KMS-11 (cell line): ENCODE data around the gene ENTPD2.

Source experiments
- H2AFZ ChIP-seq: fragments of 200-600 bp; sonication (generic); 2 replicates; pipeline ENCODE4 v1.6.1; 2016; ENCODE audit warnings: antibody characterized with exemption, mixed run types, low read depth
- H3K27ac ChIP-seq: fragments of 200-600 bp; sonication (generic); 2 replicates; pipeline ENCODE4 v1.6.1; 2016; ENCODE audit warnings: mild to moderate bottlenecking, mixed run types
- H3K27me3 ChIP-seq: fragments of 200-600 bp; sonication (generic); 2 replicates; pipeline ENCODE4 v1.6.1; 2017; ENCODE audit warnings: mild to moderate bottlenecking, low read depth, mixed run types, moderate library complexity; ENCODE audit not compliant: insufficient read depth
- H3K36me3 ChIP-seq: fragments of 200-600 bp; sonication (generic); 2 replicates; pipeline ENCODE4 v1.6.1; 2017; ENCODE audit warnings: mild to moderate bottlenecking, mixed run types; ENCODE audit not compliant: insufficient read depth
- H3K4me1 ChIP-seq: fragments of 200-600 bp; sonication (generic); 2 replicates; pipeline ENCODE4 v1.6.1; 2016; ENCODE audit warnings: mild to moderate bottlenecking, low read depth, mixed run types; ENCODE audit not compliant: poor library complexity, severe bottlenecking
- H3K4me2 ChIP-seq: fragments of 200-600 bp; sonication (generic); 2 replicates; pipeline ENCODE4 v1.7.0; 2016; ENCODE audit warnings: mild to moderate bottlenecking, mixed run types
- H3K4me3 ChIP-seq: fragments of 200-600 bp; sonication (generic); IDR thresholded peaks from 2 replicates; pipeline ENCODE4 v1.6.1; 2017; ENCODE audit warnings: low read depth, low read length, mixed read lengths; ENCODE audit not compliant: insufficient read depth
- H3K79me2 ChIP-seq: fragments of 200-600 bp; sonication (generic); 2 replicates; pipeline ENCODE4 v1.6.1; 2016; ENCODE audit warnings: low read depth, mixed run types; ENCODE audit not compliant: insufficient read depth
- H3K9ac ChIP-seq: fragments of 200-600 bp; sonication (generic); 2 replicates; pipeline ENCODE4 v1.6.1; 2016; ENCODE audit warnings: mild to moderate bottlenecking, mixed run types
- H4K20me1 ChIP-seq: fragments of 200-600 bp; sonication (generic); 2 replicates; pipeline ENCODE4 v1.6.1; 2016; ENCODE audit warnings: mild to moderate bottlenecking, mixed run types; ENCODE audit not compliant: insufficient read depth
- CTCF ChIP-seq: fragments of 200-600 bp; sonication (generic); conservative IDR thresholded peaks from 2 replicates; pipeline ENCODE4 v1.6.1; 2017; ENCODE audit warnings: low read depth, mild to moderate bottlenecking, antibody characterized with exemption, low read length, moderate library complexity, mixed read lengths

ENTPD2 gene

GRCh38 chr9:137038916-137039315 is 14.9 kb downstream of the ENTPD2 start:
- Histone ChIP-seq H3K36me3 (no peaks in the 10 kb centered on the region), H3K27me3 (peaks cover 72% of the 10 kb centered on the region), H3K4me3 (no peak overlapping the region), H3K4me2 (no peak overlapping the region), H2AFZ (no peak overlapping the region), H4K20me1 (no peaks in the 10 kb centered on the region), H3K27ac (no peak overlapping the region), H3K4me1 (peaks cover 13% of the 10 kb centered on the region), H3K79me2 (no peaks in the 10 kb centered on the region), H3K9ac (no peak overlapping the region)
- TF ChIP-seq CTCF, result no peak

GRCh38 chr9:137037483-137037882 is 16.4 kb downstream of the ENTPD2 start:
- no peak for TF ChIP-seq CTCF
- Histone ChIP-seq H3K4me1 (peaks cover 16% of the 10 kb centered on the region), H2AFZ (no peak overlapping the region), H3K79me2 (no peaks in the 10 kb centered on the region), H3K27ac (no peak overlapping the region), H3K4me3 (no peak overlapping the region), H3K9ac (no peak overlapping the region), H3K36me3 (no peaks in the 10 kb centered on the region), H3K27me3 (peaks cover 58% of the 10 kb centered on the region), H3K4me2 (no peak overlapping the region), H4K20me1 (no peaks in the 10 kb centered on the region)

- no peak overlapping the region for H3K4me3 ChIP-seq
- H2AFZ ChIP-seq, result no peak overlapping the region
- H4K20me1 ChIP-seq, result no peaks in the 10 kb centered on the region
- no peak overlapping the region for H3K27ac ChIP-seq
- no peaks in the 10 kb centered on the region for H3K36me3 ChIP-seq
- H3K27me3 ChIP-seq, result peaks cover 54% of the 10 kb centered on the region
- no peak overlapping the region for H3K9ac ChIP-seq
- peaks cover 16% of the 10 kb centered on the region for H3K4me1 ChIP-seq
- no peaks in the 10 kb centered on the region for H3K79me2 ChIP-seq
- no peak for TF ChIP-seq CTCF
- H3K4me2 ChIP-seq, result no peak overlapping the region
Observed at GRCh38 chr9:137037035-137037434, 16.8 kb downstream of the ENTPD2 start.

GRCh38 chr9:137035937-137036336 is 17.9 kb downstream of the ENTPD2 start:
- no peak overlapping the region for H3K4me2 ChIP-seq
- H3K79me2 ChIP-seq, result no peaks in the 10 kb centered on the region
- no peak for TF ChIP-seq CTCF
- H3K4me3 ChIP-seq, result no peak overlapping the region
- H3K4me1 ChIP-seq, result peaks cover 18% of the 10 kb centered on the region
- no peak overlapping the region for H3K27ac ChIP-seq
- no peaks in the 10 kb centered on the region for H3K36me3 ChIP-seq
- H3K27me3 ChIP-seq, result peaks cover 43% of the 10 kb centered on the region
- no peak overlapping the region for H3K9ac ChIP-seq
- no peaks in the 10 kb centered on the region for H4K20me1 ChIP-seq
- no peak overlapping the region for H2AFZ ChIP-seq
